SJSA1 (cell line): ENCODE results near the gene BAZ2B. TPM values are rescaled to one million over a fixed set of nuclear protein-coding genes. Genes with fewer than 3 reads are reported as not detected.

Experiments
- DNase-seq, 2 experiments: peaks; one replicate each; pipeline ENCODE4 v3.0.0-alpha.2; 2015 to 2020; ENCODE audit warnings: low spot score in 2 of 2, low read depth in 1 of 2
- H3K27ac ChIP-seq: fragments of 250-450 bp; sonication (Bioruptor Pico); 2 replicates; pipeline ENCODE4 v1.5.1; 2020; ENCODE audit warnings: mild to moderate bottlenecking, moderate library complexity
- H3K27me3 ChIP-seq: fragments of 250-450 bp; sonication (Bioruptor Pico); replicated peaks from 2 replicates; pipeline ENCODE4 v1.5.1; 2020; ENCODE audit warnings: mild to moderate bottlenecking, moderate library complexity
- H3K36me3 ChIP-seq: fragments of 250-450 bp; sonication (Bioruptor Pico); 2 replicates; pipeline ENCODE4 v1.5.1; 2020; ENCODE audit warnings: mild to moderate bottlenecking
- H3K4me1 ChIP-seq: fragments of 250-450 bp; sonication (Bioruptor Pico); replicated peaks from 2 replicates; pipeline ENCODE4 v1.6.1; 2021; ENCODE audit warnings: mild to moderate bottlenecking
- H3K4me3 ChIP-seq: fragments of 250-450 bp; sonication (Bioruptor Pico); 2 replicates; pipeline ENCODE4 v1.5.1; 2020; ENCODE audit warnings: mild to moderate bottlenecking
- H3K9me3 ChIP-seq: fragments of 250-450 bp; sonication (Bioruptor Pico); replicated peaks from 2 replicates; pipeline ENCODE4 v1.5.1; 2020; ENCODE audit warnings: mild to moderate bottlenecking
- total RNA-seq: library from RNA; depleted of rRNA; stranded (reverse); fragments of >200 nt; shearing (Covaris generic); gene quantifications from 2 replicates; pipeline ENCODE4 v1.2.3, GENCODE V29; 2014

Gene BAZ2B
- total RNA-seq, 1 experiment from 2014 or later, result 15.0 TPM

DNA sequence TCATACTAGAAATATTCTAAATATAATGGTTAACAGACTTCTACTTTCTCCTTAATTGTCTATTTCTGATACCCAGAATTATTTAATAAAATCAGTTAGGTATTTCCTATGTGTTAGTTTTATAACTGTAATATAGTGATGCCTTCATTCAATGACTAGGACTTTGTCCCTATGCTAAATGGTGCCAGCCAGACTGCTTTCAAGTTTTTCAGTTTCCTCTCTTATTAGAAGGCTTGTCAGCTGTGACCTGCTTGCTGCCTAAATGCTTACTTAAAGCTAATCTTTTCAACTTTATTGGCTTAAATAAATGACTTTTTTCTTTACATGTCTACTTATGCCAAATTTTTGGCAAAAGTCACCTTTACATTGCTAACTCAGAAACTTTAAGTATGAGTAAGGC lies 30.7 kb downstream of the BAZ2B start:
- Histone ChIP-seq H3K4me3 (no peak overlapping the region), H3K4me1 (no peaks in the 10 kb centered on the region), H3K27me3 (no peaks in the 10 kb centered on the region), H3K36me3 (no peaks in the 10 kb centered on the region), H3K27ac (no peak overlapping the region), H3K9me3 (no peaks in the 10 kb centered on the region)
- no peak for DNase-seq

DNA sequence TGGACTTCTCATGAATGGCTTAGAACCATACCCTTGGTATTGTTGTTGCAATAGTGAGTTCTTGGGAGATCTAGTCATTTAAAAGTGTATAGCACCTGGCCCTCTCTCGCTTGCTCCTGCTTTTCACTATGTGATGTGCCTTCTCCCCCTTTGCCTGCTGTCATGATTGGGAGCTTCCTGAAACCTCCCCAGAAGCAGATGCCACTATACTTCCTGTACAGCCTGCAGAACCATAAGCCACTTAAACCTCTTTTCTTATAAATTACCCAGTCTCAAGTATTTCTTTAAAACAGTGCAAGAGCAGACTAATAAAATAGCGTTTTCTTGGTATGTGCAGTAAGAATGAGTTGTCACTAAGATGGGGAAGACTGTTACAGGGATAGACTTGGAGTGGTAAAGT lies 31.6 kb downstream of the BAZ2B start:
- no peaks in the 10 kb centered on the region for H3K9me3 ChIP-seq
- H3K4me3 ChIP-seq, result no peak overlapping the region
- H3K4me1 ChIP-seq, result no peaks in the 10 kb centered on the region
- no peaks in the 10 kb centered on the region for H3K27me3 ChIP-seq
- no peak overlapping the region for H3K27ac ChIP-seq
- no peak for DNase-seq
- H3K36me3 ChIP-seq, result no peaks in the 10 kb centered on the region

GRCh38 chr2:159573846-159574606 lies 42.3 kb downstream of the BAZ2B start:
- no peak for DNase-seq
- Histone ChIP-seq H3K9me3 (no peaks in the 10 kb centered on the region), H3K4me1 (no peaks in the 10 kb centered on the region)

GRCh38 chr2:159573294-159573693 lies 43.1 kb downstream of the BAZ2B start:
- DNase-seq, result no peak
- H3K9me3 ChIP-seq, result no peaks in the 10 kb centered on the region
- H3K4me3 ChIP-seq, result no peak overlapping the region
- H3K36me3 ChIP-seq, result no peaks in the 10 kb centered on the region
- no peaks in the 10 kb centered on the region for H3K4me1 ChIP-seq
- H3K27ac ChIP-seq, result no peak overlapping the region
- no peaks in the 10 kb centered on the region for H3K27me3 ChIP-seq

More at GRCh38 chr2:159573846-159574606, 42.3 kb downstream of the BAZ2B start:
- H3K36me3 ChIP-seq, result no peaks in the 10 kb centered on the region
- H3K27ac ChIP-seq, result no peak overlapping the region
- no peak overlapping the region for H3K4me3 ChIP-seq
- no peaks in the 10 kb centered on the region for H3K27me3 ChIP-seq

GRCh38 chr2:159572459-159572858 lies 43.9 kb downstream of the BAZ2B start:
- no peak overlapping the region for H3K4me3 ChIP-seq
- H3K27ac ChIP-seq, result no peak overlapping the region
- no peak for DNase-seq
- no peaks in the 10 kb centered on the region for H3K9me3 ChIP-seq
- H3K4me1 ChIP-seq, result no peaks in the 10 kb centered on the region
- no peaks in the 10 kb centered on the region for H3K27me3 ChIP-seq
- H3K36me3 ChIP-seq, result no peaks in the 10 kb centered on the region

- Histone ChIP-seq H3K27ac (no peak overlapping the region), H3K4me1 (no peaks in the 10 kb centered on the region), H3K36me3 (no peaks in the 10 kb centered on the region), H3K27me3 (no peaks in the 10 kb centered on the region), H3K4me3 (no peak overlapping the region), H3K9me3 (no peaks in the 10 kb centered on the region)
- DNase-seq, result no peak
Measured at GRCh38 chr2:159571540-159572260, 44.6 kb downstream of the BAZ2B start.

GRCh38 chr2:159564081-159564480 lies 52.3 kb downstream of the BAZ2B start:
- Histone ChIP-seq H3K27me3 (no peaks in the 10 kb centered on the region), H3K27ac (no peak overlapping the region), H3K9me3 (no peaks in the 10 kb centered on the region), H3K4me1 (no peaks in the 10 kb centered on the region), H3K4me3 (no peak overlapping the region), H3K36me3 (no peaks in the 10 kb centered on the region)
- no peak for DNase-seq

DNA sequence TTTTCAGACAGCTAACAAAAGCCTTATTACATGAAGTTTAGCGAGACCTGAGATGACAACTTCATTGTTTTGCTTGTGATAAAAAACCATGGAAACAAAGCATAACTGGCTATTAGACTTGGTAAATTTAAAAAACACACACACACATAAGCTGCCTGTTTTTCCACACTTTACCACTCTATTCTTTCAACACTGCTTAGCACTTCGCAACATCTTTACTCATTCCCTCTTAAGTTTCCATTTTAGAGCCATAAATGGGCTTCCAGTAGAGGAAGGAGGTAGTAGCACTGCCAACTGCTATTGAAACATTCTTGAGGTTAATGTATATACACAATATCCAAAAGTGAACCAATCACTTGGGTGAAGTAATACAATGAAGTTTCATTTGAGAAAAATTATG lies 54.1 kb downstream of the BAZ2B start:
- H3K27ac ChIP-seq, result no peak overlapping the region
- H3K4me1 ChIP-seq, result no peaks in the 10 kb centered on the region
- DNase-seq, result no peak
- H3K9me3 ChIP-seq, result no peaks in the 10 kb centered on the region
- no peaks in the 10 kb centered on the region for H3K27me3 ChIP-seq
- no peaks in the 10 kb centered on the region for H3K36me3 ChIP-seq
- H3K4me3 ChIP-seq, result no peak overlapping the region

GRCh38 chr2:159561786-159562185 lies 54.6 kb downstream of the BAZ2B start:
- DNase-seq, result no peak
- no peaks in the 10 kb centered on the region for H3K9me3 ChIP-seq
- H3K36me3 ChIP-seq, result no peaks in the 10 kb centered on the region
- no peaks in the 10 kb centered on the region for H3K27me3 ChIP-seq
- H3K4me3 ChIP-seq, result no peak overlapping the region
- H3K4me1 ChIP-seq, result no peaks in the 10 kb centered on the region
- no peak overlapping the region for H3K27ac ChIP-seq

DNA sequence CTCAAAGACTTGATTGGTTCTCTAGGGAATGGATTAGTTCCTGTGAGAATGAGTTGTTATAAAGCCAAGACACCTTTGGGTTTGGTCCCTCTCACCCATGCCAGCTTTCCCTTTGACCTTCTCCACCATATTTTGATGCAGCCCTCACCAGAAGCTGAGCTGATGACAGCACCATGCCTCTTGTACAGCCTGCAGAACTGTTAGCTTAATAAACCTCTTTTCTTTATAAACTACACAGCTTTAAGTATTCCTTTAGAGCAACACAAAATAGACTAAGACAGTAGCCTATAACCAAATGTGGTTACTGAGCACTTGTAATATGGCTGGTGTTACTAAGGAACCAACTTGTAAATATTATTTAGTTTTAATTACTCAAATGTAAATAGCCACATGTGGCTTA lies 55.1 kb downstream of the BAZ2B start:
- DNase-seq, result no peak
- H3K4me3 ChIP-seq, result no peak overlapping the region
- H3K36me3 ChIP-seq, result no peaks in the 10 kb centered on the region
- no peaks in the 10 kb centered on the region for H3K4me1 ChIP-seq
- H3K27me3 ChIP-seq, result no peaks in the 10 kb centered on the region
- H3K27ac ChIP-seq, result no peak overlapping the region
- no peaks in the 10 kb centered on the region for H3K9me3 ChIP-seq

- no peaks in the 10 kb centered on the region for H3K27me3 ChIP-seq
- H3K36me3 ChIP-seq, result no peaks in the 10 kb centered on the region
- DNase-seq, result no peak
- H3K4me1 ChIP-seq, result no peaks in the 10 kb centered on the region
- H3K9me3 ChIP-seq, result no peaks in the 10 kb centered on the region
- no peak overlapping the region for H3K4me3 ChIP-seq
- no peak overlapping the region for H3K27ac ChIP-seq
Measured at GRCh38 chr2:159559034-159559433, 57.3 kb downstream of the BAZ2B start.

DNA sequence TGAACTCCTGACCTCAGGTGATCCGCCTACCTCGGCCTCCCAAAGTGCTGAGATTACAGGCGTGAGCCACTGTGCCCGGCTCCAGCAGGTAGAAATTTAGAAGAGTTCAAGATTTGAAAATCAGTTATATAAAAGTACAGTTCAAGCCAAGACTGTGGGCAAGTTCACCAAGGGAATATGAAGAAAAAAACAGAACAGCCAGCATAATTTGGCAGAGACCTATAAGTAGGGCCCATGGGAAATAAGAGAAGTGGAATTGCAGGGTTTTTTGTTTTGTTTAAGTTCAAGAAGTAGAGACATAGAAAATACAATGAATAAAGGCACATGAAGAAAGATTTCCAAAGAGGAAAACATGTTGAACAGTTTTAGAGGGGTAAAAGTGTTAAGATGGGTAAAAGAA lies 57.9 kb downstream of the BAZ2B start:
- no peak for DNase-seq
- H3K27me3 ChIP-seq, result no peaks in the 10 kb centered on the region
- H3K4me1 ChIP-seq, result no peaks in the 10 kb centered on the region
- H3K36me3 ChIP-seq, result no peaks in the 10 kb centered on the region
- no peak overlapping the region for H3K4me3 ChIP-seq
- H3K27ac ChIP-seq, result no peak overlapping the region
- no peaks in the 10 kb centered on the region for H3K9me3 ChIP-seq

GRCh38 chr2:159557437-159558034 lies 58.8 kb downstream of the BAZ2B start:
- Histone ChIP-seq H3K4me3 (no peak overlapping the region), H3K9me3 (no peaks in the 10 kb centered on the region), H3K4me1 (no peaks in the 10 kb centered on the region), H3K27ac (no peak overlapping the region), H3K36me3 (no peaks in the 10 kb centered on the region), H3K27me3 (no peaks in the 10 kb centered on the region)
- no peak for DNase-seq

GRCh38 chr2:159555651-159556392 lies 60.5 kb downstream of the BAZ2B start:
- H3K9me3 ChIP-seq, result no peaks in the 10 kb centered on the region
- H3K27ac ChIP-seq, result no peak overlapping the region
- no peaks in the 10 kb centered on the region for H3K27me3 ChIP-seq
- DNase-seq, result no peak
- H3K4me1 ChIP-seq, result no peaks in the 10 kb centered on the region
- no peak overlapping the region for H3K4me3 ChIP-seq
- no peaks in the 10 kb centered on the region for H3K36me3 ChIP-seq
